ENCODE measurements around the gene TMEM181.
"Not testable (repeated sequence)": the region's sequence is repeated elsewhere in the genome, so short reads cannot be mapped to it uniquely, and the experiment has no call there.

The TMEM181 gene

GRCh38 chr6:158654498-158654897 lies 94.6 kb downstream of the TMEM181 start:
- no peak for TF ChIP-seq CTCF (IDR thresholded peaks at IDR 0.05; ENCODE audit: low read depth, low read length)
- no peak for TF ChIP-seq EZH2phosphoT487 (IDR thresholded peaks at IDR 0.05; ENCODE audit: low read depth)
- Histone ChIP-seq H3K9ac (ENCODE audit: low read length) (no peak overlapping the region), H3K79me2 (ENCODE audit: low read length) (no peaks in the 10 kb centered on the region), H3K27me3 (ENCODE audit: low read depth, low read length) (no peaks in the 10 kb centered on the region), H3K4me2 (ENCODE audit: low read length) (no peak overlapping the region), H3K9me3 (ENCODE audit: insufficient read depth, low read length) (no peaks in the 10 kb centered on the region), H4K20me1 (ENCODE audit: insufficient read depth, low read length) (no peaks in the 10 kb centered on the region), H3K4me1 (ENCODE audit: low read length) (peaks cover 10% of the 10 kb centered on the region; the same call in 1 of the 2 replicates), H3K36me3 (replicated peaks; ENCODE audit: low read depth, low read length) (no peaks in the 10 kb centered on the region), H3K4me3 (ENCODE audit: low read length) (no peak overlapping the region), H2AFZ (ENCODE audit: low read depth, low read length) (no peak overlapping the region), H3K27ac (ENCODE audit: low read length) (no peak overlapping the region)

GRCh38 chr6:158654960-158655489 lies 95.1 kb downstream of the TMEM181 start:
- peaks cover 10% of the 10 kb centered on the region; the same call in 1 of the 2 replicates for H3K4me1 ChIP-seq (ENCODE audit: low read length)
- H3K79me2 ChIP-seq (ENCODE audit: low read length): no peaks in the 10 kb centered on the region
- TF ChIP-seq EZH2phosphoT487 (IDR thresholded peaks at IDR 0.05; ENCODE audit: low read depth) (no peak), CTCF (IDR thresholded peaks at IDR 0.05; ENCODE audit: low read depth, low read length) (no peak)
- H3K9ac ChIP-seq (ENCODE audit: low read length): no peak overlapping the region
- H4K20me1 ChIP-seq (ENCODE audit: insufficient read depth, low read length): no peaks in the 10 kb centered on the region
- no peak overlapping the region for H3K4me2 ChIP-seq (ENCODE audit: low read length)
- H3K4me3 ChIP-seq (ENCODE audit: low read length): no peak overlapping the region
- H3K27ac ChIP-seq (ENCODE audit: low read length): no peak overlapping the region
- no peaks in the 10 kb centered on the region for H3K27me3 ChIP-seq (ENCODE audit: low read depth, low read length)
- H2AFZ ChIP-seq (ENCODE audit: low read depth, low read length): no peak overlapping the region
- no peaks in the 10 kb centered on the region for H3K9me3 ChIP-seq (ENCODE audit: insufficient read depth, low read length)
- H3K36me3 ChIP-seq (replicated peaks; ENCODE audit: low read depth, low read length): no peaks in the 10 kb centered on the region

- H2AFZ ChIP-seq (ENCODE audit: low read depth, low read length): no peak overlapping the region
- H3K4me3 ChIP-seq (ENCODE audit: low read length): no peak overlapping the region
- H3K4me2 ChIP-seq (ENCODE audit: low read length): no peak overlapping the region
- no peaks in the 10 kb centered on the region for H4K20me1 ChIP-seq (ENCODE audit: insufficient read depth, low read length)
- peaks cover 10% of the 10 kb centered on the region for H3K4me1 ChIP-seq (ENCODE audit: low read length)
- no peak overlapping the region for H3K27ac ChIP-seq (ENCODE audit: low read length)
- H3K9me3 ChIP-seq (ENCODE audit: insufficient read depth, low read length): no peaks in the 10 kb centered on the region
- no peaks in the 10 kb centered on the region for H3K79me2 ChIP-seq (ENCODE audit: low read length)
- H3K27me3 ChIP-seq (ENCODE audit: low read depth, low read length): no peaks in the 10 kb centered on the region
- H3K9ac ChIP-seq (ENCODE audit: low read length): no peak overlapping the region
- no peaks in the 10 kb centered on the region for H3K36me3 ChIP-seq (replicated peaks; ENCODE audit: low read depth, low read length)
- no peak for TF ChIP-seq EZH2phosphoT487 (IDR thresholded peaks at IDR 0.05; ENCODE audit: low read depth)
- TF ChIP-seq CTCF (IDR thresholded peaks at IDR 0.05; ENCODE audit: low read depth, low read length): no peak
These were observed 95.9 kb downstream of the TMEM181 start for GRCh38 chr6:158655569-158656450.

- H3K27me3 ChIP-seq (ENCODE audit: low read depth, low read length); H3K36me3 ChIP-seq (replicated peaks; ENCODE audit: low read depth, low read length); H3K79me2 ChIP-seq (ENCODE audit: low read length); H3K9me3 ChIP-seq (ENCODE audit: insufficient read depth, low read length); H3K27ac ChIP-seq (ENCODE audit: low read length); H3K4me2 ChIP-seq (ENCODE audit: low read length); H3K9ac ChIP-seq (ENCODE audit: low read length); H4K20me1 ChIP-seq (ENCODE audit: insufficient read depth, low read length); H3K4me3 ChIP-seq (ENCODE audit: low read length); H2AFZ ChIP-seq (ENCODE audit: low read depth, low read length): not testable (repeated sequence)
- H3K4me1 ChIP-seq (ENCODE audit: low read length): peaks cover 17% of the 10 kb centered on the region
These were observed 97.1 kb downstream of the TMEM181 start for GRCh38 chr6:158656986-158657385.

Measured in OCI-LY3 (cell line).